ENCODE results near the gene GADL1.

- TF ChIP-seq POLR2A (IDR thresholded peaks at IDR 0.05; ENCODE audit: low read length) (no peak), RARB (CRISPR knock-in tag; IDR thresholded peaks at IDR 0.05) (no peak), CTCF (IDR thresholded peaks at IDR 0.05) (no peak)
Measured at GRCh38 chr3:30933478-30934207, 39.2 kb upstream of the GADL1 start.

Measured in A549 (cell line).